ENCODE measurements around the gene ATP6AP1. TPM values are rescaled to one million over a fixed set of nuclear protein-coding genes. Genes with fewer than 3 reads are reported as not detected.
A peak's percentile ranks its signal among the peaks of the same experiment; 100 is the strongest.

ATP6AP1 gene
- total RNA-seq, 2 experiments from 2014 or later = 20.3 to 21.1 TPM

DNA sequence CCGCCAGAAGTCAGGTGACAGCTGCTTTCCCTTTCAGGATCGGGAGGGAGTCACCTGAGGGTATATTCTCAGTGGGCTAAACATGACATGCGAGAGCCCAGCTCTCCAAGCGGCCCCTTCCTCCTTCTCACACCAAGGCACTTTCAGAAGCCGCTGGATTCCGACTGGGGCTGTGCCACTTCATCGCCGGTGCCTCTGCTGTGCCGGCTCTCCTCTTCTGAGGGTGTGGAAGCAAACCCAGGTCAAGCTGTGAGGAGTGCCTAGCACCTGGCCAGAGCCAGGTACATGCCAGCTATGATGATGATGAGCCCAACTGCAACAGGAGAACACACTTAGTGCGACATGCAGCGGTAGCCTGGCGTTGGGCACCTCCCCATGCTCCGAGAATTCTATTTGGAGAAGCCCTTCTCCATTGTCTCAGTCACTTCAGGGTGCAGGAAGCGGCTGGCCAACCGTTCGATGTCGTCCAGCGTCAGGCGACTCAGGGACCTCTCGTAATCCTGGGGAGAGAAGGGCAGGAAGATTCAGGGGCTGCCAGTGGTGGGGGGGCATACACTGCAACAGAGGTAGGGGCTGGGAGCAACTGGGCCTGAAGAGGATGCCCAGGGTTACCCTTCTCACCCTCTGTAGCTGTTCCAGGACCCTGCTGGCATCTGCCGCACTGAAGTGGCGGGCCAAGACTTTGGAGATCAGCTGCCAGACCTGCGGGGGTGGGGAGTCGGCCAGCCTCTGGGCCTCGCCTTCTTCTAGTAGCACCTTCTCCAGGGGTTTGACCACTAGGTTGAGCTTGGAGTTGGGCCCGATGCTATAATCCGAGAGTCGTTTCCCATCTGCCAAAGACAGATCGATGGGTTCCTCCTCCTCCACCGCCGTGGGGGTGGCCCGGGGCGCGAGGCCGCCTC, 56.9 kb downstream of the ATP6AP1 start:
- peaks cover 9% of the 10 kb centered on the region for H3K36me3 Mint-ChIP-seq (ENCODE audit: low read depth)
- H3K9me3 Mint-ChIP-seq = no peaks in the 10 kb centered on the region
- intact Hi-C loops (cut with micrococcal nuclease) = no loop called here
- H3K4me3 Mint-ChIP-seq = peak overlapping the region; percentile 69
- CTCF ChIA-PET = interaction anchor here (1.5 kb wide), 1 partner anchor 42 kb away, joined by 3 read pairs; no protein-coding TSS in a partner anchor
- peaks cover 28% of the 10 kb centered on the region for H3K4me1 Mint-ChIP-seq (ENCODE audit: low read depth)
- H3K27me3 Mint-ChIP-seq (ENCODE audit: low read depth) = no peaks in the 10 kb centered on the region
- DNase-seq = no peak
- H3K27ac Mint-ChIP-seq = peak overlapping the region; percentile 63

- Mint-ChIP-seq H3K27me3 (ENCODE audit: low read depth) (no peaks in the 10 kb centered on the region), H3K9me3 (no peaks in the 10 kb centered on the region), H3K4me1 (ENCODE audit: low read depth) (peaks cover 31% of the 10 kb centered on the region), H3K36me3 (ENCODE audit: low read depth) (peaks cover 9% of the 10 kb centered on the region), H3K27ac (no peak overlapping the region), H3K4me3 (peak overlapping the region; percentile 69)
- CTCF ChIA-PET = no interaction called here
- peak; percentile 50 for DNase-seq
- intact Hi-C loops (cut with micrococcal nuclease) = no loop called here
These were observed 57.5 kb downstream of the ATP6AP1 start for GRCh38 chrX:154486052-154486395.

Small RNA genes lying within 50 kb of the gene (microRNA-seq; reads per million reads assigned to microRNA genes)
- not detected for gene MIR6858 (ENCODE audit: borderline microRNAs expressed, borderline replicate concordance)

Other genes with a start within 250 kb of the ATP6AP1 start
- not detected for gene OPN1MW, start 246.1 kb upstream of the ATP6AP1 start, total RNA-seq
- gene OPN1MW2, start 208.9 kb upstream of the ATP6AP1 start, total RNA-seq = not detected
- gene OPN1MW3, start 171.1 kb upstream of the ATP6AP1 start, total RNA-seq = not detected
- not detected for gene TEX28, start 133.6 kb upstream of the ATP6AP1 start, total RNA-seq
- not detected for gene TKTL1, start 132.9 kb upstream of the ATP6AP1 start, total RNA-seq
- 100 to 1,000 TPM; 398 to 404 TPM for gene FLNA, start 54.0 kb upstream of the ATP6AP1 start, total RNA-seq
- 10 to 100 TPM; 62.7 to 70.0 TPM for gene EMD, start 49.4 kb upstream of the ATP6AP1 start, total RNA-seq
- gene RPL10, start 30.3 kb upstream of the ATP6AP1 start, total RNA-seq = 1,000 to 10,000 TPM; 3,331 to 3,466 TPM
- gene DNASE1L1, start 19.4 kb upstream of the ATP6AP1 start, total RNA-seq = 1 to 10 TPM; 7.9 to 9.0 TPM
- gene TAFAZZIN, start 17.1 kb upstream of the ATP6AP1 start, total RNA-seq = 10 to 100 TPM; 63.7 to 66.5 TPM
- gene GDI1, start 8.5 kb downstream of the ATP6AP1 start, total RNA-seq = 10 to 100 TPM; 93.6 to 96.9 TPM
- gene FAM50A, start 15.5 kb downstream of the ATP6AP1 start, total RNA-seq = 10 to 100 TPM; 39.7 to 43.7 TPM
- gene PLXNA3, start 29.6 kb downstream of the ATP6AP1 start, total RNA-seq = 1 to 10 TPM; 5.9 to 7.6 TPM
- 10 to 100 TPM; 42.3 to 42.8 TPM for gene LAGE3, start 50.6 kb downstream of the ATP6AP1 start, total RNA-seq
- gene UBL4A, start 57.9 kb downstream of the ATP6AP1 start, total RNA-seq = 10 to 100 TPM; 37.4 to 38.2 TPM
- gene SLC10A3, start 62.0 kb downstream of the ATP6AP1 start, total RNA-seq = 1 to 10 TPM; 6.7 to 6.9 TPM
- gene FAM3A, start 87.6 kb downstream of the ATP6AP1 start, total RNA-seq = 10 to 100 TPM; 17.8 to 21.4 TPM
- 10 to 100 TPM; 63.7 to 64.4 TPM for gene G6PD, start 118.2 kb downstream of the ATP6AP1 start, total RNA-seq
- gene IKBKG, start 118.9 kb downstream of the ATP6AP1 start, total RNA-seq = 10 to 100 TPM; 42.2 to 42.6 TPM
- gene CTAG1A, start 156.5 kb downstream of the ATP6AP1 start, total RNA-seq = not detected
- not detected for gene CTAG1B, start 190.6 kb downstream of the ATP6AP1 start, total RNA-seq
- gene CTAG2, start 224.9 kb downstream of the ATP6AP1 start, total RNA-seq = not detected

Data from activated naive CD4-positive, alpha-beta T cell treated with anti-CD3 and anti-CD28 coated beads for 36 hours (primary cell).